NCI-H2029 (cell line): ENCODE results near the gene TGM2.

Source experiments
- DNase-seq: peaks from one replicate; lab custom pipeline; 2025; lab: John Stamatoyannopoulos, UW

Gene TGM2

GRCh38 chr20:38161412-38161774, 3.7 kb downstream of the TGM2 start:
- no peak for DNase-seq

- DNase-seq, result no peak
These were observed 4.9 kb downstream of the TGM2 start for GRCh38 chr20:38159957-38160756.

GRCh38 chr20:38159566-38159956, 5.5 kb downstream of the TGM2 start:
- no peak for DNase-seq

- DNase-seq, result no peak
These were observed 6.2 kb downstream of the TGM2 start for GRCh38 chr20:38158701-38159351.

GRCh38 chr20:38157635-38158495, 7.2 kb downstream of the TGM2 start:
- no peak for DNase-seq

- no peak for DNase-seq
These were observed 8.0 kb downstream of the TGM2 start for GRCh38 chr20:38156888-38157634.

- no peak for DNase-seq
These were observed 8.8 kb downstream of the TGM2 start for GRCh38 chr20:38156280-38156679.

- DNase-seq, result no peak
These were observed 9.3 kb downstream of the TGM2 start for GRCh38 chr20:38155811-38156210.

GRCh38 chr20:38153401-38153800, 11.7 kb downstream of the TGM2 start:
- no peak for DNase-seq

- no peak for DNase-seq
These were observed 12.3 kb downstream of the TGM2 start for GRCh38 chr20:38152621-38153221.

GRCh38 chr20:38152175-38152620, 12.9 kb downstream of the TGM2 start:
- no peak for DNase-seq

- no peak for DNase-seq
These were observed 13.6 kb downstream of the TGM2 start for GRCh38 chr20:38151455-38151854.

GRCh38 chr20:38150335-38151170, 14.5 kb downstream of the TGM2 start:
- DNase-seq, result no peak

- DNase-seq, result no peak
These were observed 16.6 kb downstream of the TGM2 start for GRCh38 chr20:38148328-38149102.

- no peak for DNase-seq
These were observed 17.3 kb downstream of the TGM2 start for GRCh38 chr20:38147751-38148150.

- DNase-seq, result no peak
These were observed 17.9 kb downstream of the TGM2 start for GRCh38 chr20:38147163-38147562.

GRCh38 chr20:38146628-38147027, 18.4 kb downstream of the TGM2 start:
- no peak for DNase-seq

- DNase-seq, result no peak
These were observed 18.9 kb downstream of the TGM2 start for GRCh38 chr20:38146156-38146555.

GRCh38 chr20:38145729-38146075, 19.4 kb downstream of the TGM2 start:
- no peak for DNase-seq
